Tibial nerve (tissue), 4 donors: ENCODE data around the gene ROS1.

Experiments used
- EP300 ChIP-seq, 2 donors: sonication (generic); formaldehyde crosslinking; IDR thresholded peaks; one replicate each; pipeline ENCODE4 v1.6.1; 2017; ENCODE audit warnings: antibody characterized with exemption in 2 of 2, mild to moderate bottlenecking in 1 of 2
- TF ChIP-seq, protein P1 (sequence below), 5 experiments: fragments of 200-600 bp in 3 of 5; fragments of 450-650 bp in 2 of 5; sonication (generic) in 3 of 5; IDR thresholded peaks; one replicate each; pipeline ENCODE4 v1.5.1; 2016 to 2019; ENCODE audit warnings: antibody characterized with exemption in 5 of 5, mild to moderate bottlenecking in 3 of 5, moderate library complexity in 2 of 5

DNA sequence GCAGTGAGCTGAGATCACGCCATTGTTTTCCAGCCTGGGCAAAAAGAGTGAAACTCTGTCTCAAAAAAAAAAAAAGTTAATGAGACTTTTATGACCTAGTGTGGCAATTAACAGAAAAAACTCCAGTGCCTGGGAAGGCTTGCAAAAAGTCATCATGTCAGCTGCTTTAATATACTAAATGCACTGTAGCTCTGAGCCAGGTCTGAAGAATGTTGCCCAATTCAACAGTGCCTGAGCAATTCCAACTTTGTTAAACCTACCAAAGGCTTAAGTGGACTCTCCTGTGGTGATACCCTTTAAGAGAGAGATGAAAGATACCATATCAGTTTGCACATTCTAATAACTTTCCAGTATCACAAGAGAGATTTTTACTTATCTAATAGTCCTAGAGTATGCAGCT is 6.5 kb upstream of the ROS1 start:
- TF ChIP-seq, protein P1, sequence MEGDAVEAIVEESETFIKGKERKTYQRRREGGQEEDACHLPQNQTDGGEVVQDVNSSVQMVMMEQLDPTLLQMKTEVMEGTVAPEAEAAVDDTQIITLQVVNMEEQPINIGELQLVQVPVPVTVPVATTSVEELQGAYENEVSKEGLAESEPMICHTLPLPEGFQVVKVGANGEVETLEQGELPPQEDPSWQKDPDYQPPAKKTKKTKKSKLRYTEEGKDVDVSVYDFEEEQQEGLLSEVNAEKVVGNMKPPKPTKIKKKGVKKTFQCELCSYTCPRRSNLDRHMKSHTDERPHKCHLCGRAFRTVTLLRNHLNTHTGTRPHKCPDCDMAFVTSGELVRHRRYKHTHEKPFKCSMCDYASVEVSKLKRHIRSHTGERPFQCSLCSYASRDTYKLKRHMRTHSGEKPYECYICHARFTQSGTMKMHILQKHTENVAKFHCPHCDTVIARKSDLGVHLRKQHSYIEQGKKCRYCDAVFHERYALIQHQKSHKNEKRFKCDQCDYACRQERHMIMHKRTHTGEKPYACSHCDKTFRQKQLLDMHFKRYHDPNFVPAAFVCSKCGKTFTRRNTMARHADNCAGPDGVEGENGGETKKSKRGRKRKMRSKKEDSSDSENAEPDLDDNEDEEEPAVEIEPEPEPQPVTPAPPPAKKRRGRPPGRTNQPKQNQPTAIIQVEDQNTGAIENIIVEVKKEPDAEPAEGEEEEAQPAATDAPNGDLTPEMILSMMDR (IDR thresholded peaks at IDR 0.05), result no peak
- no peak for TF ChIP-seq EP300 (IDR thresholded peaks at IDR 0.05)
